Left cardiac atrium (tissue), 4 donors: ENCODE results near the gene TRMT112. TPM values are rescaled to one million over a fixed set of nuclear protein-coding genes. Genes with fewer than 3 reads are reported as not detected.

Experiments used
- ATAC-seq, 2 donors: fragments of 200-7000 bp; cut with Tn5 transposase; one replicate each; pipeline ENCODE4 v1.9.1; 2020; ENCODE audit warnings: mild to moderate bottlenecking in 2 of 2, moderate library complexity in 2 of 2
- DNase-seq: peaks from one replicate; pipeline ENCODE4 v3.0.0-alpha.2; 2020
- intact Hi-C, 2 donors: fragments of 100-400 bp; cut with DNase I; formaldehyde crosslinking; loops; one replicate each; pipeline versions ENCODE4 v1.14.1 to v1.15.1; 2022 to 2023
- long read RNA-seq: library from polyadenylated mRNA; unstranded; transcript quantifications from one replicate; pipeline ENCODE4 v2.0.0, GENCODE V29; 2021
- total RNA-seq, 2 donors: library from RNA; stranded (reverse); fragmentation: NEBNext Ultra II Directional; extraction: Animal tissue kit (Norgen Biotek cat#: 25700); gene quantifications; one replicate each; pipeline ENCODE4 v1.2.1, GENCODE V29; 2021
- donor health status: DM: no; HTN: yes; CAD: no.
- donor health status: DM: no; HTN: yes; CAD: no; lungs with severe emphysema.
- donor health status: DM: yes; HTN: yes; CAD: no.
- donor health status: Dilated cardiomyopathy.

TRMT112 gene
- total RNA-seq, result 100 to 1,000 TPM in 1 of 2 donors, 10 to 100 TPM in 1; 94.1 to 101 TPM
- long read RNA-seq, transcript TRMT112-206 (4 exons, 1,106 nt), result major isoform, 6 of 7 reads
- long read RNA-seq, partial matches to known transcripts, result 0 of 7 reads
- long read RNA-seq, other reads (novel, unspliced or antisense), result 1 of 7 reads

- ATAC-seq, result peak; percentile 85 to 87
- intact Hi-C loops, result no loop called here
Observed at GRCh38 chr11:64317325-64317960, at the start of gene TRMT112. Gene TRMT112, minus strand, starts transcription at chr11:64317559. Its CDS starts 33 bp downstream, at chr11:64317526.

GRCh38 chr11:64366751-64367150 lies 49.4 kb upstream of the TRMT112 start:
- DNase-seq (no peak), ATAC-seq (no peak)
- intact Hi-C loops, result no loop called here

More at GRCh38 chr11:64317325-64317960, at the start of gene TRMT112:
- DNase-seq, result peak; percentile 96

- no peak for DNase-seq
- intact Hi-C loops, result no loop called here
- ATAC-seq, result no peak
Observed at GRCh38 chr11:64364911-64365310, 47.6 kb upstream of the TRMT112 start.

GRCh38 chr11:64364435-64364834 lies 47.1 kb upstream of the TRMT112 start:
- ATAC-seq, result no peak
- intact Hi-C loops, result no loop called here
- DNase-seq, result no peak

GRCh38 chr11:64362339-64362738 lies 45.0 kb upstream of the TRMT112 start:
- intact Hi-C loops, result no loop called here
- DNase-seq, result no peak
- ATAC-seq, result no peak

GRCh38 chr11:64361659-64362058 lies 44.3 kb upstream of the TRMT112 start:
- intact Hi-C loops, result no loop called here
- no peak for ATAC-seq
- DNase-seq, result no peak

- ATAC-seq, result no peak
- intact Hi-C loops, result no loop called here
Observed at GRCh38 chr11:64360448-64360921, 43.1 kb upstream of the TRMT112 start.

GRCh38 chr11:64359712-64360445 lies 42.5 kb upstream of the TRMT112 start:
- intact Hi-C loops, result no loop called here
- no peak for ATAC-seq
- DNase-seq, result no peak

More at GRCh38 chr11:64360448-64360921, 43.1 kb upstream of the TRMT112 start:
- no peak for DNase-seq

- DNase-seq, result peak; percentile 74
- peak; percentile 86 to 90 for ATAC-seq
- intact Hi-C loops, result no loop called here
Observed at GRCh38 chr11:64358907-64359711, 41.8 kb upstream of the TRMT112 start, which contains the start of gene RPS6KA4. Gene RPS6KA4, plus strand, starts transcription at chr11:64359162. Its CDS starts 74 bp downstream, at chr11:64359236.

- DNase-seq (no peak), ATAC-seq (peak in 1 of 2 donors; percentile 2)
- intact Hi-C loops, result no loop called here
Observed at GRCh38 chr11:64358536-64358906, 41.2 kb upstream of the TRMT112 start.

- intact Hi-C loops, result no loop called here
- ATAC-seq (peak; percentile 1 to 3), DNase-seq (no peak)
Observed at GRCh38 chr11:64357904-64358535, 40.7 kb upstream of the TRMT112 start.

- DNase-seq (no peak), ATAC-seq (no peak)
- intact Hi-C loops, result no loop called here
Observed at GRCh38 chr11:64357446-64357845, 40.1 kb upstream of the TRMT112 start.

- intact Hi-C loops, result no loop called here
- ATAC-seq (no peak), DNase-seq (no peak)
Observed at GRCh38 chr11:64356498-64357411, 39.4 kb upstream of the TRMT112 start.

GRCh38 chr11:64355078-64355940 lies 38.0 kb upstream of the TRMT112 start:
- intact Hi-C loops, result no loop called here
- peak; percentile 87 for DNase-seq
- peak; percentile 59 to 60 for ATAC-seq

GRCh38 chr11:64353715-64354506 lies 36.6 kb upstream of the TRMT112 start:
- no peak for ATAC-seq
- intact Hi-C loops, result no loop called here
- DNase-seq, result no peak

GRCh38 chr11:64352995-64353714 lies 35.8 kb upstream of the TRMT112 start:
- no peak for DNase-seq
- intact Hi-C loops, result no loop called here
- no peak for ATAC-seq
